Heart left ventricle (tissue), 16 donors: Measurements from ENCODE around the gene MYOD1. TPM values are rescaled to one million over a fixed set of nuclear protein-coding genes. Genes with fewer than 3 reads are reported as not detected.

Experiments
- ATAC-seq, 4 donors: fragments of 200-7000 bp; cut with Tn5 transposase; one replicate each; pipeline ENCODE4 v1.9.1; 2020 to 2022; ENCODE audit warnings: moderate library complexity in 4 of 4, mild to moderate bottlenecking in 3 of 4, moderate number of reproducible peaks in 1 of 4
- DNase-seq, 5 donors: peaks; one replicate each; pipeline ENCODE4 v3.0.0-alpha.2; 2020
- H3K27ac ChIP-seq, 12 donors: fragments of 200-600 bp; sonication (generic) in 4 of 12; one replicate each; pipeline versions ENCODE4 v1.5.0 to v1.8.0; 2016 to 2022; ENCODE audit warnings: mild to moderate bottlenecking in 2 of 12
- H3K27me3 ChIP-seq, 9 donors: fragments of 200-600 bp; sonication (generic) in 2 of 9; one replicate each; pipeline versions ENCODE4 v1.5.1 to v1.8.0; 2016 to 2022; ENCODE audit warnings: mild to moderate bottlenecking in 3 of 9
- H3K36me3 ChIP-seq, 9 donors: fragments of 200-600 bp; sonication (generic) in 2 of 9; one replicate each; pipeline versions ENCODE4 v1.5.0 to v1.8.0; 2018 to 2022; ENCODE audit warnings: mild to moderate bottlenecking in 2 of 9
- H3K4me1 ChIP-seq, 12 donors: fragments of 200-600 bp; sonication (generic) in 4 of 12; one replicate each; pipeline versions ENCODE4 v1.5.0 to v1.8.0; 2016 to 2022; ENCODE audit warnings: mild to moderate bottlenecking in 3 of 12
- H3K4me3 ChIP-seq, 12 donors: fragments of 200-600 bp; sonication (generic) in 4 of 12; one replicate each; pipeline versions ENCODE4 v1.5.0 to v1.8.0; 2017 to 2022; ENCODE audit warnings: mild to moderate bottlenecking in 9 of 12, moderate library complexity in 4 of 12
- H3K9me3 ChIP-seq, 12 donors: fragments of 200-600 bp; sonication (generic) in 4 of 12; one replicate each; pipeline versions ENCODE4 v1.5.0 to v1.8.0; 2016 to 2022; ENCODE audit warnings: mild to moderate bottlenecking in 1 of 12
- POLR2A ChIP-seq, 2 donors: fragments of 450-650 bp; IDR thresholded peaks; one replicate each; pipeline ENCODE4 v1.6.1; 2017; ENCODE audit warnings: antibody characterized with exemption in 2 of 2, mild to moderate bottlenecking in 2 of 2, moderate library complexity in 2 of 2
- WGBS, 4 donors: extraction: QIAGEN DNeasy Blood & Tissue Kit in 2 of 4; methylation state at CpG; one replicate each; pipeline versions ENCODE4 v1.1.5 to v1.1.7; 2013 to 2018; 5-methylcytosine and 5-hydroxymethylcytosine counted together
- intact Hi-C, 10 donors: fragments of 100-400 bp; cut with DNase I; formaldehyde crosslinking; loops; one replicate each; pipeline versions ENCODE4 v1.11.1 to v1.14.2; 2022
- polyA plus RNA-seq, 2 donors: library from polyadenylated mRNA; stranded (reverse); fragments of 200-250 nt; gene quantifications; one replicate each; pipeline ENCODE4 v1.2.3, GENCODE V29; 2013
- total RNA-seq, 9 donors: library from RNA; depleted of rRNA in 2 of 9; stranded (reverse); fragments of >200 nt in 2 of 9; fragmentation: NEBNext Ultra II Directional in 3 of 9; extraction: Animal tissue kit (Norgen Biotek cat#: 25700) in 3 of 9; gene quantifications; one replicate each; pipeline versions ENCODE4 v1.1.0 to v1.2.4, GENCODE V29; 2016 to 2023
- TF ChIP-seq, protein P1 (sequence below), 12 donors: fragments of 200-600 bp; sonication (generic) in 4 of 12; IDR thresholded peaks; one replicate each; pipeline versions ENCODE4 v1.5.0 to v1.8.0; 2018 to 2022; ENCODE audit warnings: antibody characterized with exemption in 12 of 12, mild to moderate bottlenecking in 5 of 12
- donor health status: ischemic (EF 13 %, LVEDD 7.1; RV severe dilation, severe dysfunction).
- donor health status: healthy with polysubstance abuse.
- donor health status: DM: no; HTN: yes; CAD: no.
- donor health status: DM: no; HTN: no; CAD: no.
- donor health status: ischemic (EF 25% LVEDD 6.9; RV normal size, moderate dysfunction).
- donor health status: ischemic (EF 25% LVEDD 5.7; RV mildly dilated, moderate dysfunction).
- donor health status: healthy.
- donor health status: DM: yes; HTN: yes; CAD: no.
- donor health status: ischemic (EF 35%, LVEDD 5.7; RV mildly dilated, moderate dysfunction).
- donor health status: nonischemic (EF 11% LVEDD 7.7; RV severe dilation, severe dysfunction).
- donor health status: DM: yes; HTN: yes; CAD: no.
- donor health status: PGD.
- donor health status: ischemic (EF 29% LVEDD 5.4; RV normal size, mild dysfunction).
- donor health status: nonischemic (EF 23%, LVEDD 6.1; RV moderate dilation, normal function).

The MYOD1 gene
- total and polyA plus RNA-seq, 11 donors: not detected

DNA sequence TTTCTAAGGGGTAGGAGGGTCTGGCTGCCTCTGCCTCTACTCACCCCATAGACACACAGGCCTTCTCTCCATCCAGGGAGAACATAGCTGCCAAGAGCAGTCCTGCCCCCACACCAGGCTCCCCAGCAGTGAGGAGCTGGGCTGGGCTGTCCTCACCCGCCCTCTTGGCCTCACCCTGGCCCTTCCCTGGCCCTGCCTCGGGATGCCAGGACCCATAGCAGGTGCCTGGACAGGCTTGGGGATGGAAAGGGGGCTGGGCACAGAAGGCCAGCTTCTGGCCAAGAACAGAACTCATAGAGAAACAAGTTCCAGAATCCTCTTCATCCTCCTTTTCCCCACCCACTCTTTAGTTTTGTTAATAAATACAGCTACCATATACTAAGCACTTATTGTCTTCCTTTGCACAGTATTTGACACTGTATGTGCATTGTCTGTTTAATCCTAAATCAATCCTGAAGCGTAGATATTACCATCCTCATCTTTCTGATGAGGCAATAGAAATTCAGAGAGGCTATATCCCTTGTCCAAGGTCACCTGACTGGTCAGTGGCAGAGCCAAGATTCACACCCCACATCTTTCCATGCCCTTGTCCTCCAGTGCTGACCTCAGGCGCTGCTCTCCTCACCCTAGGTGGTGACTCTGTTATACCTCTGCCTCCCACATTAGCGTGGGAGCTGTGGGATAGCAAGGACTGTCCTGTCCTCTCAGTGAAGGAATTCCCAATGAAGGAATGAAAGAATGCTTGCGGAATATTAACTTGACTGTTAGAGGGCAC, 22.0 kb upstream of the MYOD1 start:
- H3K4me1 ChIP-seq: peaks cover 0 to 6% (median 0%) of the 10 kb centered on the region in 12 donors
- intact Hi-C loops: no loop called here
- 59 to 65% (median 60%) methylated on average over 6 of the region's 6 CpGs for WGBS, 4 donors
- no peaks in the 10 kb centered on the region for H3K36me3 ChIP-seq
- peaks cover 8 to 37% (median 20%) of the 10 kb centered on the region in 9 donors for H3K27me3 ChIP-seq
- no peak overlapping the region for H3K4me3 ChIP-seq
- DNase-seq (no peak), ATAC-seq (peak in 1 of 4 donors; percentile 17)
- H3K9me3 ChIP-seq: no peaks in the 10 kb centered on the region
- TF ChIP-seq, protein P1, sequence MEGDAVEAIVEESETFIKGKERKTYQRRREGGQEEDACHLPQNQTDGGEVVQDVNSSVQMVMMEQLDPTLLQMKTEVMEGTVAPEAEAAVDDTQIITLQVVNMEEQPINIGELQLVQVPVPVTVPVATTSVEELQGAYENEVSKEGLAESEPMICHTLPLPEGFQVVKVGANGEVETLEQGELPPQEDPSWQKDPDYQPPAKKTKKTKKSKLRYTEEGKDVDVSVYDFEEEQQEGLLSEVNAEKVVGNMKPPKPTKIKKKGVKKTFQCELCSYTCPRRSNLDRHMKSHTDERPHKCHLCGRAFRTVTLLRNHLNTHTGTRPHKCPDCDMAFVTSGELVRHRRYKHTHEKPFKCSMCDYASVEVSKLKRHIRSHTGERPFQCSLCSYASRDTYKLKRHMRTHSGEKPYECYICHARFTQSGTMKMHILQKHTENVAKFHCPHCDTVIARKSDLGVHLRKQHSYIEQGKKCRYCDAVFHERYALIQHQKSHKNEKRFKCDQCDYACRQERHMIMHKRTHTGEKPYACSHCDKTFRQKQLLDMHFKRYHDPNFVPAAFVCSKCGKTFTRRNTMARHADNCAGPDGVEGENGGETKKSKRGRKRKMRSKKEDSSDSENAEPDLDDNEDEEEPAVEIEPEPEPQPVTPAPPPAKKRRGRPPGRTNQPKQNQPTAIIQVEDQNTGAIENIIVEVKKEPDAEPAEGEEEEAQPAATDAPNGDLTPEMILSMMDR (IDR thresholded peaks at IDR 0.05): no peak
- no peak for TF ChIP-seq POLR2A (IDR thresholded peaks at IDR 0.05)
- no peak overlapping the region for H3K27ac ChIP-seq

DNA sequence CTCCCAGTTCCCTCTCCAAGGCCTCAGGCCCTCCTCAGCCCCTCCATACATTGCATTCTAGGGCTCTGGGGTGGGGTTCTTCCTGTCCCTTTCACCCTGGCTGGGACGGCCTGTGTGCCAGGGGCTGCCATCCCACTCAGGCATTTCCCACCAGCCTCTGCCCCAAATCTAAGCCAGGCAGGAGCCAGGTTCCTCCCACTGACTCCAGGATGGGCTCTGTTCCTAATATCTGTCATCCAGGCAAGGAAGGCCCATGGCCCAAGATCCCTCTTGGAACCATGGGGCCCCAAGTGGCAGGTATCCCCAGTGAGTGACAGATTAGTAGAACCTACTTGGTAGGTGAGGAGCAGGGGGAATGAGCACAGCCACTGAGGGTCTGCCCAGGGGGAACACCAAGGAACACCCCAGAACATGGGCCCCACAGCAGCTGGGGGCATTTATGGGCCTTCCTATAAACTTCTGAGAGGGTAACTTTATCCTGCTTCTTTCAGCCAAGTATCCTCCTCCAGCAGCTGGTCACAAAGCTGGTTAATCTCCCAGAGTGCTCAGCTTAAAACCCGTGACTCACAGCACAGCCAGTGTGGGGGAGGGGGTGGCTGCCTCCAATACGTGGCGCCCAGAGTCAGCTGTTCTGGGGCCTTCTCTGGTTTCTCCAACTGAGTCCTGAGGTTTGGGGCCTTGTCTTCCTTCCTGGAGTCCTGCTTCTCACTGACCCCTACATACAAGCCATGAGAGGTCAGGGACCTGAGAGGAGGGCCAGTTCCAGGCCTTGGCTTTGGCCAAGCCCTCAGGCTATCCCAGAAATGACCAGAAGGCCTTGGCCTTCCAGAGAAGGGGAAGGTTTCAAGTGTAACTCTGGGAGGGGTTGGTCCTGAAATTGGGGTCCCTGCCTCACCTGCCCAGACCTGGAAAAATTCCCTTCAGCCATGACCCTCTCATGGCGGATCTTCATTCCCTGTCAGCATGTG, 19.9 kb upstream of the MYOD1 start:
- Histone ChIP-seq H3K27me3 (peaks cover 5 to 28% (median 18%) of the 10 kb centered on the region in 9 donors), H3K27ac (no peak overlapping the region), H3K4me1 (peaks cover 0 to 6% (median 0%) of the 10 kb centered on the region in 12 donors), H3K4me3 (no peak overlapping the region), H3K9me3 (peaks cover 0 to 6% (median 0%) of the 10 kb centered on the region in 12 donors), H3K36me3 (no peaks in the 10 kb centered on the region)
- ATAC-seq (no peak), DNase-seq (no peak)
- WGBS, 4 donors: 60 to 83% (median 77%) methylated on average over 5 of the region's 5 CpGs
- intact Hi-C loops: no loop called here
- TF ChIP-seq, protein P1 (IDR thresholded peaks at IDR 0.05): no peak
- no peak for TF ChIP-seq POLR2A (IDR thresholded peaks at IDR 0.05)

DNA sequence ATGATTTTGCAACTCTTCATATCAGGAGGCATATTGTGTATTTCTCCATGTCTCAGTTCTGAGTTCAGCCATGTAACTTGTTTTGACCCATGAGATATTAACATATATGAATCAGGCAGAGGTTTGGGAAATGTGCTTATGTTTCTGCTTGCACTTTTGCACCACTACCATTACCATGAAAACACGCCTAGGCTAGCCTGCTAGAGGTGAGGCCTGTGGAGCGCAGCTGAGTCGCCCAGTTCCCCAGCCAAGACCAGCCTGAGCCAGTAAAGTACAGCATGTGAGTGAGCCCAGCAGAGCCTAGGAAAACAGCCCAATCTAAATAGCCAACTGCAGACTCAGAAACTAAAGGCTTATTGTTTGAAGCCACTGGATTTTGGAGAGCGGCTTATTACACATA, 18.4 kb upstream of the MYOD1 start:
- ATAC-seq: no peak
- no peak for TF ChIP-seq POLR2A (IDR thresholded peaks at IDR 0.05)
- TF ChIP-seq, protein P1 (IDR thresholded peaks at IDR 0.05): no peak
- Histone ChIP-seq H3K4me1 (peaks cover 0 to 2% (median 0%) of the 10 kb centered on the region in 12 donors), H3K27me3 (peaks cover 1 to 13% (median 6%) of the 10 kb centered on the region in 9 donors), H3K9me3 (peaks cover 0 to 6% (median 0%) of the 10 kb centered on the region in 12 donors), H3K36me3 (no peaks in the 10 kb centered on the region), H3K4me3 (no peak overlapping the region), H3K27ac (no peak overlapping the region)
- intact Hi-C loops: no loop called here
- no peak for DNase-seq
- 84 to 92% (median 87%) methylated on average over 4 of the region's 4 CpGs for WGBS, 4 donors

DNA sequence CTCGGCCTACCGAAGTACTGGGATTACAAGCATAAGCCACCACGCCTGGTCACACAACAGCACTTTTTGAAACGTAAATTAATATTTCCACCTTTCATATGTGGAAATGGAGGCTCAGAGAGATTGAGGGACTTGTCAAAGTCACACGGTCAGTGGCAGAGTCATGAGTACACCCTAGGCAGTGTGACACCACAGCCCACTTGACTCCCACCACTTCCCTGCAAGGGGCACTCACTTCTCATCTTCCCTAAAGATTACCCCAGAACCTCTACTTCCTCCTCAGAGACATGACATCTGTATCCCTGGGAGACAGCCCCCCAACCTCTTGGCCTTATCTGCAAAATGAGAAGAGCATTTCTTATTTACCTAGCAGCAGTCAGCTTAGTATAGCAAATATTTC, 16.5 kb upstream of the MYOD1 start:
- no peak for ATAC-seq

More for the DNA sequence above, 16.5 kb upstream of the MYOD1 start:
- WGBS, 4 donors: 64 to 80% (median 68%) methylated on average over 5 of the region's 5 CpGs
- TF ChIP-seq POLR2A (IDR thresholded peaks at IDR 0.05): no peak
- TF ChIP-seq, protein P1 (IDR thresholded peaks at IDR 0.05): no peak
- no peak overlapping the region for H3K27ac ChIP-seq
- no peak overlapping the region for H3K4me3 ChIP-seq
- H3K36me3 ChIP-seq: no peaks in the 10 kb centered on the region
- DNase-seq: no peak
- H3K9me3 ChIP-seq: peaks cover 0 to 6% (median 0%) of the 10 kb centered on the region in 12 donors
- intact Hi-C loops: no loop called here
- no peaks in the 10 kb centered on the region for H3K27me3 ChIP-seq
- no peaks in the 10 kb centered on the region for H3K4me1 ChIP-seq
